NCI-H2081 (cell line): ENCODE results near the gene YKT6.
"Not testable (repeated sequence)": the region's sequence is repeated elsewhere in the genome, so short reads cannot be mapped to it uniquely, and the experiment has no call there.

Experiments used
- DNase-seq, 2 experiments: peaks; one replicate each; lab custom pipeline; 2025; lab: John Stamatoyannopoulos, UW

The YKT6 gene

DNA sequence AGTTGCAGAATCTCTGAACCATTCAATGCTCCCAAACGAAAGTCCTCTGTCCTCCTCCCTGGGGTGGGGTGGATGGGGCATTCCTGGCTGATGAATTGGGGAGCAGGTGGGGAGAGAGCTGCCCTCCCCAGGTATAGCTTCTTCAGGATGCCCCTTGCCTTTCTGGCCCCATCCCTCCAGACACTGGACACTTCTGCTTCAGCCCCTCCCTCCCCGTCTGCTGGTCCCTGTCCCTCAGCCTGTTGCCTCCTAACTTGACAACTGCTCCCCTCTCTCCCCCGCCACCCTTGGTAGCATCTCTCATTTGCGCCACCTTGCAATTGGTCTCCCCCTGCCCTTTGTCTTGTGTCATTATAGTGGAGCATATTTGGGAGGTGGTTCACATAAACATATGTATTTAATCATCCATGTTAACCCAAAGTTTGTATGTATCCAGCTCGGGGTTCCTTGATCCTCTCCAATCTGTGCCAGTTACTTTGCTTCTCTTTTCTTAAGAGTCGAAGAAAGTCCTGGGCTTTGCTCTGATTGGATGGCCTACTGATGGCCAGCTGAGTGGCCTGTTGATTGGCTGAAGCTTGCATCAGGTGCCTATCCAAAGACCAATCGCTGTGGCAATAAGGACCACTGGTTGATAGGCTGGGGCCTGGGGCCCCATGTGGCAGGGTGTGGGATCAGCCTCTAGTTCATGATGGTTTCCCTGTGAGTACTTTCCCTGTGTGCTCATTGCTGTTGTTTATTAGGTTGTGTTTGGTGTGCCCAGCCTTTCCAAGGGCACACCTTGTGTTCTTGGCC, 7.6 kb upstream of the YKT6 start:
- DNase-seq = no peak

- no peak for DNase-seq
Observed at GRCh38 chr7:44194069-44194468, 6.7 kb upstream of the YKT6 start.

DNA sequence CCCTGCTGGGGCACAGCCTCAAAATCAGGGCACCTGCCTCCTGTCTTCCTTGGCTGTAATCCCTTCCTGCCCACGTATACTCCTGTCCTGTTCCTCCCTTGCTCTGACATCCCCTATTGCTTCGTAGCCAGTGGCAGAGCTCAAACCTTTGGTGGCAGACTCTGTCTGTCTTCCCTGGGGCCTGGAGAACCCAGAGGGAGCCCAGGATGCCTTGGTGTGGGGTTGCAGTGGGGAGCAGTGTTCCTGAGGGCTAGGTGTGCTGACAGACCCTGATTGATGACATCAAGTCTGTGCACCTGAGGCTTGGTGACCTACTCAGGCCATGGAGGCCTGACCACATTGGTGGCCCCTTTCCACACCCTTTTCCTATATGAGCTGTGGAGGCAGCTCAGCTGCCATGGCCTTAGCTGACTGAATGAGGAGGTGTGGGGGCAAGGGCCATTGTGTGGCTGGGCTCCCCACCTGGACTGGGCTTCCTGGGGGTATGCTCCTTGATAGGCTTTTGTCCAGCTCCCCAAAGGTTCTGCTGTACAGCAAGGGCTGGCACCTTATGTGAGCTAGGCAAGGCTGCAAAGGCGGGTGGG, 6.1 kb upstream of the YKT6 start:
- DNase-seq = no peak

DNA sequence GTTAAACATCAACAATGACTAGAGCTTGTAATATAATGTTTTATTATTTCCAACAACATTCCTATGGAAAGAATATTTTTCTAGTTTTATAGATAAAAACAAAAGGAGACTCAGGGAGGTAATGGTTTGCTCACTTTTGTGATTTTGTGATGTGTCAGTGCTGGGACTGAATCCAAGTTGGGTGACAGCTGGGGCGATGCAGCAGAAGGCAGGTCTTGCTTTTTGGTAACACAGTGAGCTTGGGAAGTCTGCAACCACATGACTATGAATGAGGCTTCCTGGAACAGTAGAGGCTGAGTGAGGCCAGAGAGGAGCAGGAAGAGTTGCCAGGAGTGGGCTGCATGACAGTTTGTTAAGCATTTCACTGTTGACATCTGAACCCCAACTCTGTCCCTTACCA, 4.9 kb upstream of the YKT6 start:
- DNase-seq = no peak

DNA sequence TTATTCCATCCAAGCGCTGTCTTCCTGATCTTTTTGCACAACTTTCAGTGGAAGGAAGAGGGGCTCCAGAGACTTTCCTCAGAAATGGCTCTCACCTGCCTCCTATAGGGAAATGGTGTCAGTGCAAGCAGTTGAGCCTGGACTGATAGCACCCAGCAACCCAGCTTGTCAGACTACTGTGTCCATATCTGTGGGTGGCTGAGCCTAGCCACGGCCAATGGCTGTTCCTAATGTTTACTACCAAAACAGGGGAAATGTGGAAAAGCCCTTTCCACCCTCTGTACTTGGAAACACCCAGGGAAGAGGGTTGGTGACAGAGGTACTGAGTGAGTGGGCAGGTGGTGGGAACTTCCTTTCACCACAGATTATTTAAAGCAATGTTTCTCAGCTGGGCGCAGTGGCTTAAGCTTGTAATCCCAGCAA, 4.3 kb upstream of the YKT6 start:
- DNase-seq = peak; percentile 55 to 58

DNA sequence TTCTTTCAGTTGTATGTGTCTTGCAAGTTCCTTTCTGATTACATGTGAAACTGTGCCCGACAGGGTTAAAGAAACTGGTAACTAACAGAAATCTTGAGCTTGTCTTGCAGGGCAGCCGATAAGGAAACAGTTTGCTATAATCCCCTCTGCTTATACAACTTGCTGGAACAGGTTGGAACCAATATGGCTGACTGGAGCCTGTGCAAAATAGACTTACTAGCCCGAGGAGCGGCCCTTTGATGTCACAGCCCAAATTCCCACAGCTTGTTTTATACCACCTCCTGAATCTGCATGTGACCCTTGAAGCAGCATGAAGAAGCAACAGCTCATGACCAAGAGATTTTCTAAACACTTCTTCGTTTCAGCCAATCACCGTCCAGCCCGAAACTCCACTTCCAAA, 3.3 kb upstream of the YKT6 start:
- DNase-seq = no peak

- DNase-seq = not testable (repeated sequence)
Observed at GRCh38 chr7:44200163-44200562, 615 bp upstream of the YKT6 start.

GRCh38 chr7:44201813-44202212, 1.0 kb downstream of the YKT6 start:
- DNase-seq = no peak

DNA sequence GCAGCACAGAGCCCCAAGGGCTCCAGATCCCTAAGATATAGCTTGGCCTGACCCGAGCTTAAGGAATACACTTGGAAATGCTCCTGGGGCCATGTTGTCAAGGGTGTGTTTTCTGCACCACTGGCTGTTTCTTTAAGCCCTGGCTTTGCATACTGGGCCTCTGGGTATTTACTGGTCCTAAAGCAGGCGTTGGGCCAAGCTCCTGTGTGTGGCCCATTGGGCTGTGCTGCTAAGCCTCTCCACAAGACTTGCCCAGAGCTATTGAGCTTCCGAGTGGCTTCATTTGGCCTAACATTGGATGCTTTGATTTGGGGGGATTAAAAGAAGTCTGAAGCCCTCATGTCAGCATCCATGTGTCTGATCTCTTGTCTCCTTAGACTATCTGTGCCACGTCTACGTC, 5.2 kb downstream of the YKT6 start:
- no peak for DNase-seq

- no peak for DNase-seq
Observed at GRCh38 chr7:44208085-44208484, 7.3 kb downstream of the YKT6 start.

GRCh38 chr7:44210107-44210506, 9.3 kb downstream of the YKT6 start:
- no peak for DNase-seq

DNA sequence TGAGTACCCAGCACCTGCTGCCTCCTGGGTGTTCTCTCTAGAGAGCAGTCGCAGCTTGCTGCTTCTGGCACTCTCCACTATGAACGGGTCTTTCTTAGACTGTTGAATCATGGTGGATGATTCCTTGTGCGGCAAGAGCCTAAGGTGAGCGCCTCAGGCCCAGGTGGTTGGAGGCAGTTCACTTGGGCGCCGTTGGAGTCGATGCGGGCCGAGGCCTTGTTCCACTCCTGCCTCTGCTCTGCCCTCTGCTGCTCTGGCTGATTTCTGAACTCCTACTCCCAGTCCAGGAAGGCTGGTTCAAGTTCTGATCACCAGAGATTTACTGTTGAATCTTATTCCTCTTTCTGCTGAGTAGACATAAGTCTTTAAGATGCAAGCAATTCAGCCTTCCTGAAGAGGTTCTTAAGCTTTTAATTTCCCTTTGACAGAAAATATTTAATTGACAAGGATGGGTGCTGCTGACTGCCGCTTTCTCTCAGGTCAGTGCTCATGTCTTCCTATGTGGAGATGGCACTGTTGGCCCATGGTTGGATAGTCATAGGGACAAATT, 10.4 kb downstream of the YKT6 start:
- no peak for DNase-seq

- no peak for DNase-seq
Observed at GRCh38 chr7:44212018-44212417, 11.2 kb downstream of the YKT6 start.

DNA sequence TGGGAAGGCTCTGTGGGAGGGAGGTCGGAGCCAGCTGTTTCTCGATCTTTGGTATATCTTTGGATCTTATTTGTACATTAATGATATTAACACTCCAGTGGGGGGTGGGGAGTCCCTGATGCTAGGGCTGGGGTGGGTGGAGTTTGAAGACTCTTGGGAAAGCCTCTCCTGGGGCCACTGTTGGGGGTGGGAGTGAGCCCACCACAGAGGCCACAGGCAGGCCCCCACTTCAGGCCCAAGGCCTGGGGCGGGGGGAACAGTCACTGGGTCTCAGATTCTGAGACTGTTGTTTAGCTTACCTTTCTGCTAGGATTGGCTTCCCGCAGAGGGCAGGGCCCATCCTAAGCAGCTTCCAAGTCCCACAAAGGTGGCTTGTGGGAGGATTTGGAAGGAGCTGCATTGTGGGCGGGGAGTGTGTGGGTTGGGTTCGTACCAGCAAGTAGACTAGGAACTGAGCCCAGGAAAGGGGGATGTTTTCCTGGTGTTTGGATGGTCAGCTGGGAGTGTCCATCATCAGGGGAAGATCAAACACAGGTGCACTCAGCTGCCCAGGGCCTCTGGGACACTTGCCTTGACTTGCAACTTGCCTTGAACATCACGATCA, 11.9 kb downstream of the YKT6 start:
- no peak for DNase-seq

DNA sequence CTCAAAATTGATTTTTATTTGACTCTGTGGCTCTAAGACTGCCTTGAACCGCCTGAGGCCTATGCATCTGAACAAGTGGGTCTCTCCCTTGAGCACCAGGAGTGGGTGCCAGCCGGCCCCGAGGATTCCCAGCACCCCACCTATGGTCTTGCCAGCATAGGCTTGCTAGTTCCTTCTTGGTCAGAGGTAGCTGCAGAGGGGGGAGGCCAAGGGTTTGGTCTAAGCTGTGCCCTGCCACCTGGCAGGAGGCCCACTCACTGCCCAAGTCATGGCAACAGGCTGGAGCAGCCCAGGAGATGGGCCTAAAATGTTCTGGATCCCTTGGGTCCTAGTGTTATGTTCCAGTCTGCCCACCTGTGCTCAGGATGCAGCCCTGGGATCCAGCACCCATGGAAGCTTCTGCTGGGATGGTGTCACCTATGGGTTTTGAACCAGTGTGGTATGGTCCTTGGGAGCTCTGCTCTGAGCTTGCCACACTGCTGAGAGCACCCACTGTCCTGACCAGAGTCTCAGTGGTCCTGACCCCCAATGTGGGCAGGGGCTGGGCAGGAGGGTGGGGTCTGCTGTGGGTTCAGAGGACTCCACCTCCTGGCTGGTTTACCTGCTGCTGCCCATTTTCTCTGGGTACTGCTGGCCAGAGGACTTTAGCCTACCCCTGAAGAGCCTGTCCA, 12.6 kb downstream of the YKT6 start:
- DNase-seq = no peak

DNA sequence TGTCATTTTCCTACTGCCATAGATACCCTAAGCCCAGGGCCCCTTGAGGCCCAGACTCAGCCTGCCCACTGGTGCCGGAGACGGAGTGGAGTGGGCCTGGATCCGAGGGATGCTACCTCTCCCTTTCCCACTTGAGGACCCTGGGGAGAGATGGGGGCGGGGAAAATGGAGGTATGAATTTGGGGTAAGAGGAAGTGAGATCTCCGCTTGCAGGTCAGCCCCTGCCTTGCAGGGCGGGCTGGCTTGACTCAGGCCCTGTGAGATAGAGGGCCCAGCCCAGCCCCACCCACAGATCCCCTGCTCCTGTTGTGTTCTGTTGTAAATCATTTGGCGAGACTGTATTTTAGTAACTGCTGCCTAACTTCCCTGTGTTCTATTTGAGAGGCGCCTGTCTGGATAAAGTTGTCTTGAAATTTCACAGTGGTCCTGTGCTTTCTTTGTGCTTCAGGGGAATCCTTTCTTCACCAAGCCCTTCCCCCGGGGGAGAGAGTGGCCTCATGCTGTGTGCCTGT, 13.2 kb downstream of the YKT6 start:
- no peak for DNase-seq

DNA sequence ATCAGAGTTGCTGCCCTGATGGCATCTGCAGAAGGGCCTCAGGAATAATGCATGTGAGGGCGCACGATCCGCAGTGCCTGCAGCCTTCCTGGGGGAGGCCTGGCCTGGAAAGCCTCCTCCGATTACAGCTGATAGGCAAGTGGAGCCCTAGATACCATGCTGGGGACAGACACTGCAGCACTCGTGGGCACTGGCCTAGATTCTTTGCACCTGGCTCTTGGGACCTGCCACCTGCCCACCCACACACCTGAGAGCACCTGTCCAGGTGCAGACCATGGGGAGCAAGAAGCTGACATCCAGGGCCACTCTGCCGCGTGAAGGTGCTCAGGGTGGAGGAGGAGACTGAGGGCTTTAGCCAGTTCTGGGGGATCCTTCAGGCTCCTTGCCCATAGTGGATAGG, 14.8 kb downstream of the YKT6 start:
- peak in 1 of 2 experiments; percentile 45 for DNase-seq

DNA sequence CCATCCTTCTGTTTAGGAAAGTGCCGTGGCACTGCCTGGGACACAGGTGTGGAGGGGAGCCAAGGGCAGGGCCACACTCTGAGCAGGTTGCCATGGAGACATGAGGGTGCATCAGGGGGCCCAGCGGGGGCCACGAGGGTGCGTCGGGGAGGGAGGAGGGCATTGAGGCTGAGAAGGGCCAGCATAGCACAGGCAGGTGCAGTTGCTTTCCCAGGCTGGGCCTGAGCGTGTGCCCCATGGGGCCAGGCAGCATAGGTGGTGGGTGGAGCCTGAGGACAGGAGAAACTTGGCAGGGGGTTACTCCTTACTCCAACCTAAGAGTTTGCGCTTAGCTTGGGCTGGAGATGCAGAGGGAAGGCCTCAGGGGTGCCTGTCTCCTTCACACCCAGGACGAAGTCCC, 15.2 kb downstream of the YKT6 start:
- DNase-seq = peak in 1 of 2 experiments; percentile 49

DNA sequence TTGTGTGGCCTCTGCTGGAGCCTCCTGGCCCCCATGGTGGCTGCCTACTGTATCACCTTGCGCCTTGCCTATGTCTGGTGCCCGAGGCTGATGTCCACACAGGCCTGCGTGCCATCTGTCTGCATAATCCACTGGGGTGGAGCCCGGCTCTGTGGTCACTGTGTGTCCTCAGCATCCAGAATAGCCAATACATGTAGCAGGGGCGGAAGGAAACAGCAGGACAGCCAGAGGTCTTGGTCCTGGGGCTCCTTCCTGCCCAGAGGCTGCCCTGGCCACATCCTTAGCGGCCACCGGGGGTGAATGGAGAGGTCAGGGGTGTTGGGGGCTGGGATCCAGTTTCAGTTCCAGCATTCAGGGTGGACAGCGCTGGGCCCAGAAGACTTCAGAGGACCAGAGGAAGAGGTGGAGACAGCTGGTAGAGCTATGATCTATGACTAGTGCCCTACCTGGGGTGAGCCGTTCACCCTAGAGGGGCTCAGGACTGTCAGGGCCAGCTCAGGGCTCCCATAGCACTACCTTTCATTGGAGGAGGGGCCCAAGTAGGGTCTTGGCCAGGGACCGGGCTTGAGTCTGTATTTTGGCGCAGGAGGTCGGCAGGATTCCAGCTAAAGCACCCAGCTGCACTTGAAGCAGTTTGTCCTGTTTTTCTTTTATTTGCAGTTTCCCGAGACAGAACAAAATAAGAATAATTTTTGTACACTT, 15.9 kb downstream of the YKT6 start:
- no peak for DNase-seq

GRCh38 chr7:44217223-44217714, 16.5 kb downstream of the YKT6 start:
- DNase-seq = no peak

DNA sequence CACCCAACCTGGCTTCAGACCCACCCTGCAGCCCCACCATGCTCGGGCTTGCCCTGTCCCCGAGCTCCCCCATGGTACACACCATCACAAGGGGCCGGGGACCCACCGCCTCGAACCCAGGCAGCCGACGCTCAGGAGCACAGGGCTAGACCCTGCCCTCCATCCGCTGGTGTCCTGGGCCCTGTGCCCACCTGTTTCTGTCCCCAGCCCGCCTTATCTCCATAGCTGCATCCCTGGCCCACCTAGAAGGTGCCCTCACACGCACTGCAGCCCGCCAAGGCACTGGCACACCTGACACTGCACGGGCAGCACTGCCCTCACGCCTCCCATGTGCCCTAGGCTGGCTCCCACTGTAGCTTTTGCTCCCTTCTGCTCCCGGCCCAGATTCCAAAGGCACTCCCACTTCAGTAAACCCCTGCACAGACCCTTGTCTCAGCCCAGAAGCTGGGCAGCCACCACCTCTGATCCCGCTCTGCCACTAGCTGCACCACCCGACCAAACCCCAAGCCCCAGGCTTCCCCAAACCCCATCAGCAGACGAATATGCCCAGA, 17.1 kb downstream of the YKT6 start:
- no peak for DNase-seq
